ENCODE data around the gene SPAG8.

- TF ChIP-seq GATA2 (IDR thresholded peaks at IDR 0.05; ENCODE audit: low read depth, low read length) (no peak), GATA3 (IDR thresholded peaks at IDR 0.05; ENCODE audit: low read depth, low read length) (no peak)
These were observed 40.3 kb upstream of the SPAG8 start for GRCh38 chr9:35852267-35852815.
